Heart right ventricle (tissue), 16 donors: ENCODE measurements around the gene CRYGB. TPM values are rescaled to one million over a fixed set of nuclear protein-coding genes. Genes with fewer than 3 reads are reported as not detected.
A peak's percentile ranks its signal among the peaks of the same experiment; 100 is the strongest.
"Not testable (repeated sequence)": the region's sequence is repeated elsewhere in the genome, so short reads cannot be mapped to it uniquely, and the experiment has no call there.

Experiments used
- ATAC-seq, 8 donors: fragments of 200-7000 bp; cut with Tn5 transposase; one replicate each; pipeline ENCODE4 v1.9.1; 2020; ENCODE audit warnings: mild to moderate bottlenecking in 8 of 8, moderate library complexity in 8 of 8, moderate number of reproducible peaks in 1 of 8
- DNase-seq, 2 donors: peaks; one replicate each; pipeline ENCODE4 v3.0.0-alpha.2; 2020
- H3K27ac ChIP-seq, 10 donors: fragments of 200-600 bp; sonication (generic) in 2 of 10; one replicate each; pipeline versions ENCODE4 v1.5.0 to v1.8.0; 2020 to 2022; ENCODE audit warnings: mild to moderate bottlenecking in 3 of 10
- H3K27me3 ChIP-seq, 7 donors: fragments of 200-600 bp; one replicate each; pipeline ENCODE4 v1.8.0; 2021 to 2022; ENCODE audit warnings: mild to moderate bottlenecking in 2 of 7
- H3K36me3 ChIP-seq, 9 donors: fragments of 200-600 bp; sonication (generic) in 1 of 9; one replicate each; pipeline versions ENCODE4 v1.5.0 to v1.8.0; 2020 to 2022; ENCODE audit warnings: mild to moderate bottlenecking in 2 of 9
- H3K4me1 ChIP-seq, 9 donors: fragments of 200-600 bp; sonication (generic) in 1 of 9; one replicate each; pipeline versions ENCODE4 v1.5.0 to v1.8.0; 2020 to 2022; ENCODE audit warnings: mild to moderate bottlenecking in 4 of 9
- H3K4me3 ChIP-seq, 10 donors: fragments of 200-600 bp; sonication (generic) in 2 of 10; one replicate each; pipeline versions ENCODE4 v1.5.0 to v1.8.0; 2020 to 2022; ENCODE audit warnings: mild to moderate bottlenecking in 7 of 10, moderate library complexity in 2 of 10
- H3K9me3 ChIP-seq, 11 donors: fragments of 200-600 bp in 10 of 11; sonication (generic) in 2 of 11; one replicate each; pipeline versions ENCODE4 v1.5.0 to v1.8.0; 2013 to 2022; ENCODE audit warnings: mild to moderate bottlenecking in 2 of 11, control low read depth in 1 of 11, moderate library complexity in 1 of 11
- CTCF ChIP-seq, 9 donors: fragments of 200-600 bp; sonication (generic) in 2 of 9; IDR thresholded peaks; one replicate each; pipeline versions ENCODE4 v1.5.0 to v1.8.0; 2021 to 2022; ENCODE audit warnings: antibody characterized with exemption in 9 of 9, mild to moderate bottlenecking in 5 of 9, moderate library complexity in 1 of 9
- WGBS, 2 donors: extraction: QIAGEN DNeasy Blood & Tissue Kit; methylation state at CpG; one replicate each; pipeline ENCODE4 v1.1.7; 2013; ENCODE audit warnings: inconsistent platforms in 1 of 2; 5-methylcytosine and 5-hydroxymethylcytosine counted together
- intact Hi-C, 10 donors: fragments of 100-400 bp; cut with DNase I; formaldehyde crosslinking; loops; one replicate each; pipeline versions ENCODE4 v1.11.1 to v1.14.2; 2022
- polyA plus RNA-seq, 2 donors: library from polyadenylated mRNA; stranded (reverse); fragments of 200-250 nt; gene quantifications; one replicate each; pipeline ENCODE4 v1.2.3, GENCODE V29; 2013
- total RNA-seq, 10 donors: library from RNA; stranded (reverse); fragmentation: NEBNext Ultra II Directional in 3 of 10; extraction: Animal tissue kit (Norgen Biotek cat#: 25700) in 3 of 10; gene quantifications; one replicate each; pipeline versions ENCODE4 v1.2.1 to v1.2.4, GENCODE V29; 2021 to 2023
- donor health status: Arrhythmogenic right ventricular cardiomyopathy.
- donor health status: ischemic (EF 13 %, LVEDD 7.1; RV severe dilation, severe dysfunction).
- donor health status: healthy with polysubstance abuse.
- donor health status: DM: no; HTN: yes; CAD: no.
- donor health status: DM: no; HTN: no; CAD: no.
- donor health status: ischemic (EF 25% LVEDD 6.9; RV normal size, moderate dysfunction).
- donor health status: ischemic (EF 25% LVEDD 5.7; RV mildly dilated, moderate dysfunction).
- donor health status: healthy.
- donor health status: DM: yes; HTN: yes; CAD: no.
- donor health status: Ischemic cardiomyopathy.
- donor health status: ischemic (EF 35%, LVEDD 5.7; RV mildly dilated, moderate dysfunction).
- donor health status: nonischemic (EF 11% LVEDD 7.7; RV severe dilation, severe dysfunction).
- donor health status: DM: yes; HTN: yes; CAD: no.
- donor health status: PGD.
- donor health status: ischemic (EF 29% LVEDD 5.4; RV normal size, mild dysfunction).
- donor health status: nonischemic (EF 23%, LVEDD 6.1; RV moderate dilation, normal function).

CRYGB gene
- total and polyA plus RNA-seq, 12 donors: not detected

- no peak within 1 kb of the TSS for H3K27ac ChIP-seq
- ATAC-seq (no peak), DNase-seq (no peak)
- no peaks in the 10 kb centered on the region for H3K9me3 ChIP-seq
- WGBS, 2 donors: 75 to 79% methylated on average over 19 of the region's 19 CpGs
- H3K36me3 ChIP-seq: no peaks in the 10 kb centered on the region
- no peak for TF ChIP-seq CTCF (IDR thresholded peaks at IDR 0.05)
- no peaks in the 10 kb centered on the region for H3K4me1 ChIP-seq
- intact Hi-C loops: no loop called here
- no peak within 1 kb of the TSS for H3K4me3 ChIP-seq
- peaks cover 0 to 27% (median 11%) of the 10 kb centered on the region in 7 donors for H3K27me3 ChIP-seq
These were observed 15.9 kb downstream of the CRYGB start, which contains the start of gene CRYGC for GRCh38 chr2:208129744-208130711. CRYGC (minus strand) TSS chr2:208129828; CDS start chr2:208129792, 36 bp downstream.

GRCh38 chr2:208128136-208128535, 17.8 kb downstream of the CRYGB start:
- ATAC-seq (no peak), DNase-seq (no peak)
- no peaks in the 10 kb centered on the region for H3K9me3 ChIP-seq
- peaks cover 0 to 44% (median 29%) of the 10 kb centered on the region in 7 donors for H3K27me3 ChIP-seq
- no peak for TF ChIP-seq CTCF (IDR thresholded peaks at IDR 0.05)
- H3K4me1 ChIP-seq: peaks cover 0 to 12% (median 4%) of the 10 kb centered on the region in 9 donors
- H3K4me3 ChIP-seq: no peak overlapping the region
- 93% methylated on average over 12 of the region's 12 CpGs for WGBS, 2 donors
- no peak overlapping the region for H3K27ac ChIP-seq
- intact Hi-C loops: no loop called here
- H3K36me3 ChIP-seq: no peaks in the 10 kb centered on the region

- Histone ChIP-seq H3K4me1 (peaks cover 0 to 12% (median 4%) of the 10 kb centered on the region in 9 donors), H3K27me3 (peaks cover 0 to 52% (median 34%) of the 10 kb centered on the region in 7 donors), H3K9me3 (no peaks in the 10 kb centered on the region), H3K27ac (no peak overlapping the region), H3K4me3 (no peak overlapping the region), H3K36me3 (no peaks in the 10 kb centered on the region)
- no peak for DNase-seq
- 93% methylated on average over 4 of the region's 4 CpGs for WGBS, 2 donors
- intact Hi-C loops: no loop called here
- no peak for ATAC-seq
- TF ChIP-seq CTCF (IDR thresholded peaks at IDR 0.05): no peak
These were observed 18.9 kb downstream of the CRYGB start for GRCh38 chr2:208127090-208127489.

- Histone ChIP-seq H3K27me3 (peaks cover 0 to 52% (median 34%) of the 10 kb centered on the region in 7 donors), H3K4me3 (no peak overlapping the region), H3K27ac (no peak overlapping the region), H3K4me1 (peaks cover 0 to 12% (median 4%) of the 10 kb centered on the region in 9 donors), H3K9me3 (no peaks in the 10 kb centered on the region), H3K36me3 (no peaks in the 10 kb centered on the region)
- intact Hi-C loops: no loop called here
- ATAC-seq (no peak), DNase-seq (no peak)
- 86 to 90% methylated on average over 4 of the region's 4 CpGs for WGBS, 2 donors
- TF ChIP-seq CTCF (IDR thresholded peaks at IDR 0.05): no peak
These were observed 20.7 kb downstream of the CRYGB start for GRCh38 chr2:208125251-208125650.

- H3K9me3 ChIP-seq, intact Hi-C loops, H3K27ac ChIP-seq, DNase-seq, H3K36me3 ChIP-seq: not testable (repeated sequence)
- Histone ChIP-seq H3K4me1 (peaks cover 0 to 12% (median 4%) of the 10 kb centered on the region in 9 donors), H3K4me3 (peak within 1 kb of the TSS in 9 of 10 donors; percentile 8 to 39 (median 33)), H3K27me3 (peaks cover 0 to 52% (median 34%) of the 10 kb centered on the region in 7 donors)
- peak in 1 of 8 donors; percentile 56 for ATAC-seq
- 9% methylated on average over 42 to 44 of the region's 46 CpGs for WGBS, 2 donors
These were observed 21.8 kb downstream of the CRYGB start, which contains the start of gene CRYGD for GRCh38 chr2:208124013-208124715. CRYGD (minus strand) TSS chr2:208124524; CDS start chr2:208124473, 51 bp downstream.
